GM19395 (cell line): ENCODE results near the gene ATP1A1.

ENCODE experiments used
- ATAC-seq: cut with Tn5 transposase; IDR thresholded peaks from one replicate; pipeline ENCODE4 v1.9.1; 2021; ENCODE audit warnings: mild to moderate bottlenecking, moderate library complexity; ENCODE audit not compliant: unreplicated experiment

Gene ATP1A1

DNA sequence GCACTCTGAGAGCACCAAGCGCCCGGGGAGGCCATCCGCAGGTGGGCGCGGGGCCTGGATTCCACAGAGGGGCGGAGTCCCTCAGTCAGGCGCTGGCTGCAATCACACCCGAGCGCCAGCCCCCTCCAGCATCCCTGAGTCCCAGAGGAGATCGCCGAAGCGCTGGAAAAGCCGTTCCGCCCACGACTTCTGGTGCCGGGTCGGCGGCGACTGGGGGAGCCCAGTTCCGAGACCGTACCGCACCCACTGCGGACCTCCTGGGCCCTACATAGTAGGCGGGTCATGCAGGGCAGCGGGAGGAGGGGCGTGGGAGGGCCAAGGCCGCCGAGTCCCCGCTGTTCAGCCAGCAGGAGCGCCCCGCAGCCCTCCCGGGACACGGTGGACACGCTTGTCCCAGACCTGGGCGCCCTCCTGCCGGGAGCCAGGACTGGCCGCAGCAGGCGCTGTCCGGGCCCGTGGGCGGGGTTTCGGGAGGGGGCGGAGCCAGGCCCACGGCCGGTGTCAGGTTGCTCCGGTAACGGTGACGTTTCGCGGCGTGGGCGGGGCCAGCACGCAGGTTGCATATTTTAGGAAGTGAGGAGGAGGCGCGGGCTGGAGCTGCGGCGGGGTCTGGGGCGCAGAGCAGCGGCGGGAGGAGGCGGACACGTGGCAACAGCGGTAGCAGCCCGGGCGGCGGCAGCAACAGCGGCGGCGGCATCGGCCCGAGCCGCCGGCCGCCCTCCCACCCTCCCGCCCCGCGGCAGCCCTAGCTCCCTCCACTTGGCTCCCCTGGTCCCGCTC is at the start of gene ATP1A1:
TSS of gene ATP1A1 (plus strand) at position 594 of the 780 bp plus-strand sequence. CDS start 268 bp downstream, outside the sequence.
- peak; percentile 64 for ATAC-seq

DNA sequence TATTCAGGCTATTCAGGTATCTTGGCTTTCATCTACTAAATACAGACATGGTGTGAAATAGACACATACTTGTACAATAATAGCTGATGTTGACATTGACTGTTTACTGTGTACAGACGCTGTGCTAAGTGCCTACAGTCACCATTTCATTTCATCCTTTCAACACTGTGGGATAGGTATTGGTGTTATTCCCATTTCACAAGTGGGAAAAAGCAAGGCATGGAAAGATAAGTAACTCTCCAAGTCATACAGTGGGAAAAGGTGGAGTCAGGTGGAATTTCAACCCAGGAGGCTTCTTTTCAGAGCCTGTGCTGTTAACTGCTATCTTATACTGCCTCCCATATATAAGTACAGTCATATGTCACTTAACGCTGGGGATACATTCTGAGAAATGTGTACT is 49.6 kb upstream of the ATP1A1 start:
- ATAC-seq, result no peak

DNA sequence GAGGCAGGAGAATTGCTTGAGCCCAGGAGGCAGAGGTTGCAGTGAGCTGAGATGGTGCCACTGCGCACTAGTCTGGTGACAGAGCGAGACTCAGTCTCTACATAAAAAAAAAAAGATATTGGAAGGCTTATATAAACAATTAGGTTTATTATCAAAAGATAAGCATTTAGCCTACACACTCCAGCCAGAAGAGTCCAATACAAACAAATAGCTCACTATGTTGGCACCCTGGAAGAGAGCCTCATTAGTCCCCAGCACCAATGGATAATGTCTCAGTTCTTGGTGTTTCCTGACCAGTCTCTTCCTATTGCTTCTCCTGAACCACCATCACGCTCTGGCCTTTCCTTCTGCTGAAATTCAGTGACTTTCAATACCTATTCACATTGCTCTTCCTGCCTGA is 48.6 kb upstream of the ATP1A1 start:
- ATAC-seq, result no peak

DNA sequence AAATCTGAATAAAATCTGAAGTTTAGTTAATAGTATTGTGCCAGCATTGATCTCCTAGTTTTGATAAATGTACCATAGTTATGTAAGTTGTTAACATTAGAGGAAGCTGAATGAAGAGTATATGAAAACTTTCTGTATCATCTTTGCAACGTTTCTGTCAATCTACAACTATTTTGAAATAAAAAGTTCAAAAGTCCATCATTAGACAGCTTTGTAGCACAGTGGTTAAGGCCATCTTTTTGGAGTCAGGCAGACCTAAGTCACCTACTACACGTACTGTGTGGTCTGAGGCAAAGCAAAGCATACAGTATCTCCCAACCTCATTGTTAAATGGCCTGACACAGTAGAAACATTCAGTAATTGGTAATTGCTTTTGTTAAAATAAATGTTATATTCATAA is 47.9 kb upstream of the ATP1A1 start:
- no peak for ATAC-seq

DNA sequence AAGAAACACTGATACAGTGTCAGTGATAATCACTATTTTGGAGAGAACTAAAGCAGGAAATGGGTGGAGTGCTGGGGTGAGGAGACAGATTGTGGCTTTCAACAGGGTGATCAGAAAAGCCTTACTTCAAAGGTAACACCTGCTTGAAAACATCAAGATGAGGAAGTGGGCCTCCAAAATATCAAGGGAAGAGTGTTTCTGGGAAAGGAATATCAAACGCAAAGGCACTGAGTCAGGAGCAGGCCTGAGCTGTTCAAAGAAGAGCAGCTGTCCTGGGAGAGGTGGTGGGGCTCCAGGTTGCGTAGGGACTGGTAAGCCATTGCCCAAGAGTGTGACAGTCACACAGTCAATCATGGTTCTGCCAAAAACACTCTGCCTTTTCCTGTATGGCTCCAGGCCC is 47.1 kb upstream of the ATP1A1 start:
- ATAC-seq, result no peak

DNA sequence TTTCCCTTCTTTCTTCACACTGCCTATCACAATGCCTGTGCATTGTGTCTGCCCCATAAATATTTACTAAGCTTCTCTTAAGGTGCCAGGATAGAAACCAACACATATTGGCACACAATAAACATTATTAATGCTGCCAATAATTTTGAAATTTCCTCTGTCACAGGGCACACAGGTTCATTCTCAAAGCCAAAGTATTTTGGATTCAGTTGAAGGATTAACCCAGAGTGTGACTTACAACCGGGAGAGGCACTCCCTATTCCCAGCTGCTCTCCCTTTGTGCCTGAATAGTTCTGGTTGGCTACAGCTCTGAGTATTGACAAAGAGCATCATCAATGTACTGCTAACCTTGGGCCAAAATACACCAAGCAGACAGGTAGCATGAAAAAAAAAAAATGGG is 46.6 kb upstream of the ATP1A1 start:
- no peak for ATAC-seq

DNA sequence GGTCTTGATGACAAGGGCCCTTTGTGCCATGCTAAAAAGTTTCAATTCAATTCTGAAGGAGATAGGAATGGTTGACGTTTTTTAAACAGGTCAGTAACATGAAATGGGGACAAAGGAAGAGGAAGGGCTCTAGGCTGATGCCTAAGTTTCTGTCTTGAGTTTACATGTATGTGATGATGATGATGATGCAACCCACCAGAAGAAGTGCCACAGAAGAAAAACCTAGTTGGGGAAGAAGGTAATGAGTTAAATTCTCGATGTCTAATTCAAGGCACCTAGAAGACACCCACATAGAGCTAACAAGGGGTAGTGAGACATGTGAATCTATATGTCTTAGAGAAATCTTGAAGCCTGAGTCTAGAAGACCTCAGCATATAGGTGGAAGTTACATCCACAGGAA is 44.4 kb upstream of the ATP1A1 start:
- no peak for ATAC-seq

DNA sequence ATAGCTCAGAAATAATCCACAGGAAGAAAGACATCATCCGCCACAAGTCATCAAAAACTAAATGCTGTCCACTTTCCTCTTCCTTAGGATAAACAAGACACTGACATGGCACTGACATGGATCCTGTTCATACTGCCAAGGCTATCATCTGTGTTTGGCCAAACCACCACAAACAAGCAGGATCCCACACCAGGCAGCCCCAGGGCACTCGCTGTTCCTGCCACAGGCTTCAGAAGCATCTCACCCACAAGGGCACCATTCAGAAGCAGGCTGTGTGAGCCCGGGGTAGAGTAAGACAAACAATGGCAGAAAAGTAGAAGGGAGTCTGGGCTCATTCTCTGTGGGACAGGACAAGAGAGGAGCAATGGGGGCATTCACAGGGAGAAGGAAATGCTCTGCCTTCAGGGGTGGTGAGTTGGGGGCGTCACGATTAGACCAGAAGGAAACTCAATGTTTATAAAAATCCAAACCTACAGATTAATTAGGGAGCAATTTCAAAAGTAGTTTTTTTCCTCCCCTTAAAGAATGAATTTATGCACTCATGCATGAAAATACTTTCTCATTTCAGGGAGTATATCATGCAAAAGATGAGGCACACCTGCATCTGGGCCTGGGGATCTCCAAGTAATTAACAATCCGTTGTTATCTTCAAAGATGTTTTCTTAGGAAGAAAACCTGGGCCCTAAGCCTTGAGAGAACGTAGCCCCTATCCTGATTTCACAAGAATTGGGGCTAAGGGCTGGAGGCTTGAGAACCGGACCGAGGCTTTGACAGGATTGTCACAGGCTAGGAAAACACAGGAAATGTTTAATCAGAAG is 43.3 kb upstream of the ATP1A1 start:
- ATAC-seq, result no peak

DNA sequence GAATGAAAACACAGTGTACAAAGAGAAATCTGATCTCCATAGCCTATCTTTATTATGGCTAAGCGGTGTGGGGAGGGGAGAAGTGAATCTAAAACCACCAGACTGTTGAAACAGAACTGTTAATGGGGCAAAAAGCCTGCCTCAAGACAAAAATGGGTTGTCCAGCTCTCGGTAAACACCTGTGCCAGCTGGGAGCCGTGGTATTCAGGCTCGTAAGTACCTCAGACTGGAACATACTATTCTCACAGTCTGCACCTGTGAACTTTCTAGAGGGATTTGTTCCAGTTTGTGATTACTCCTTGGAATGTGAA is 42.7 kb upstream of the ATP1A1 start:
- ATAC-seq, result no peak

DNA sequence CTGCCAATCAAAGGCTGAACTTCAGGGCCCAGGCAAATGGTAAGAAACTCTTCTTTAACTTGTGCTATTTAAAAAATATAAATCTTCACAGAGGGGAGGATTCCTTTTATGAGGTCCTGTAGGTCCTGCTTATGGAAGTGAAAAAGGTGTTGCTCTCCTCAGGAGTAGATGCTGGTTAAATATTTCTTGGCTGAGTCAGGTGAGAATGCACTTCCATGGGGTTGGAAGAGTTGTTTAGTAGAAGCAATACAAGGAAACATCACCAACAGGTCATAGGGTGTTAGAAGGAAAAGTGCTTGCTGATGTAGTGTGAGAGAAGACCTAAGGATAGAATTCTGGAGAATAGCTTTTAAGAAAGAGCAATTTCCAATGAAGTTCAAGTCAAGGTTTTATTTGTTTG is 42.2 kb upstream of the ATP1A1 start:
- ATAC-seq, result no peak

DNA sequence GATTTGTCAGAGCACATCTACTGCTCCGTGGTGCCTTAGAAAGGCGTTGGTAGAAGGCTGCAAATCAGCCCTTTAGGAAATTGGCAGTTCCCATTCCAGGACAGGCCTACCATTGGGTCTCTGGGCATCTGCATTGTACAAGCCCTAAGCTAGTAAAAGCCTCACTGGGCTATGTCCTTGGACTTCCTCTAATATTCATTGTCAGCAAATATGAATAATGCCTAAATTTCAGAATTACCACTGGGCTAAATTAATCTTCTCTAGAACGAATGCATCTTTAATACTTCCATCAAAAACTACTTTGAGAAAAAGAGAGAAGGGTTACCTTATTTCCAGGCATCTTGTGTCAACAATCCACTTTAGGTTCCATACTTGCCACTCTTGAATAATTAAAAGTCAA is 41.5 kb upstream of the ATP1A1 start:
- ATAC-seq, result no peak

DNA sequence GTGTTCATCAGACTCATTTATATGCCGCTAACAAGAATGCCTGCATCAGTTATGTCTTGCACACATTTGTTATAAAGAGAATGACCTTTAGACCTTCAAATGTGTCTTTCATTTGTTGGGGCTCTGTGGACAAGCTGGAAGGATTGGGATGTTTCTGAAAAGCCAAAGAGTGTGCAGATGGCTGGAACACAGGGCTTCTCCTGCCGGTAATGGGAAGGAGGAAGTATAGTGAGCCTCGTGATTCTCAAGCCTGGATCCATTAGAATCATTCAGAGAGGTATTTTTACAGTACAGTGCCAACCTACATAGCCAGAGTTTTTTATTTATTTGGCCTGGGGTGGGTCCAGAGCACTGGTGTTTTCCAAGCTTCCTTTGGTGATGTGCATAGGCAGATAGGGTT is 40.6 kb upstream of the ATP1A1 start:
- ATAC-seq, result no peak

DNA sequence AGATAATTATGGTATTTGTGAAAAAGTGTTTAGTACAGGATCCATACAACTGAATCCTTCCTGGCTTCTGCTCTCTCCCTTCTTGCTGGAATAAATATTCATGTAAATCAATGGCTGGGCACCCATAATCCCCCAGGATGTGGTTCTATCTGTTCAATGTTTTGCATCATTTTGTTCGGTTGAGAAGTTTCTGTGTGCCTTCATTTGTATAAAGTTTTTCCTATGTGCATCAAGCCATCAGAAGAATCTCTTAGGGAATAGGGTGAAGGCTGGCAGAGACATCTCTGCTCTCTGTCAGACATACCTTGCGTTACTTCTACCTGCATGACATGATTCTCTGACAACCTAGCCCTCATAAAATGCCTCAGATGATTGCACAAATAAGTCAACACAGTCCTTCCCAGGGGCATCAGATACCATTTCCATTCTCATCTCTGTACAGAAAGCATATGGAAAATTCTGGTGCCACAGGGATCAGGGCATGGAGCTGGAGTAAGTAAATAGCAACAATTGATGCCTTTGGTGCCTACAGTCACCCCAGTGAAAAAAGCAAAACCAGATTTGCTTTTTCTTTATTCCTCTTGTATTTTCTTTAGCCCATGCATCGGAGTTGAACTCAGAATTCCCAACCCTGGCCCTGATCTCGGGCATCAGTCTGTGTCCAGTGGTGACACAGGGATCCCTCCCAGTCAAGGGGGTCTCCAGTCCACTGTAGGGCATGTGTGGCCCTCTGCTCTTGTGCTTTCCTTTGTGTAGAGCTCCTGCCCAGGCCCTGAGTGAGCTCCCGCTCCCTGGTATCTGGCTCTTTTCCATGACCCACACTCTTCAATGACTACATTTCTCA is 39.7 kb upstream of the ATP1A1 start:
- no peak for ATAC-seq

DNA sequence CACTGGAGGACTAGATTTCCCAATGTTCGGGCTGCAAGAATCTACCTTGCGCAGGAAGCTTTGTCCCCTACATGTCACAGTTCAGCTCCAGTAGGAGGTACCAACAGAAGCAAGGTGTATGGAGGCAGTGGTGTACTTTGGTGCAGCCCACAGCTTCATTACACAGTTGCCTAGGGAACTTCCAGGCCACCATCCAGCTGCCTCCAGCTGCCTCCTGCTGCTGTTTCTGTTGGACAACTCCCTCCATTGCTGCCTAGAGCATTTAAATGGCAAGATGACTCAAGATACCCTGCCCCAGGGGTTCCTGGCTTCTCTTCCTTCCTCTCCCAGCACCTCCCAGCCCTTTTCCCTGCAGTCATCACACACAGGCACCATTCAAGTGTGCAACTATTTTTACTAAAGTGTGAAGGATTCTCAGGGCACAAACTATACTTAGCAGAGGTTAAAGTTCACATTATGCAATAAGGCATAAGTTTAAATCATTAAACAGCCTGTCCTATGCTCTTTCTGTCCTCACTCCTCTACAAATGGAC is 39.0 kb upstream of the ATP1A1 start:
- no peak for ATAC-seq

DNA sequence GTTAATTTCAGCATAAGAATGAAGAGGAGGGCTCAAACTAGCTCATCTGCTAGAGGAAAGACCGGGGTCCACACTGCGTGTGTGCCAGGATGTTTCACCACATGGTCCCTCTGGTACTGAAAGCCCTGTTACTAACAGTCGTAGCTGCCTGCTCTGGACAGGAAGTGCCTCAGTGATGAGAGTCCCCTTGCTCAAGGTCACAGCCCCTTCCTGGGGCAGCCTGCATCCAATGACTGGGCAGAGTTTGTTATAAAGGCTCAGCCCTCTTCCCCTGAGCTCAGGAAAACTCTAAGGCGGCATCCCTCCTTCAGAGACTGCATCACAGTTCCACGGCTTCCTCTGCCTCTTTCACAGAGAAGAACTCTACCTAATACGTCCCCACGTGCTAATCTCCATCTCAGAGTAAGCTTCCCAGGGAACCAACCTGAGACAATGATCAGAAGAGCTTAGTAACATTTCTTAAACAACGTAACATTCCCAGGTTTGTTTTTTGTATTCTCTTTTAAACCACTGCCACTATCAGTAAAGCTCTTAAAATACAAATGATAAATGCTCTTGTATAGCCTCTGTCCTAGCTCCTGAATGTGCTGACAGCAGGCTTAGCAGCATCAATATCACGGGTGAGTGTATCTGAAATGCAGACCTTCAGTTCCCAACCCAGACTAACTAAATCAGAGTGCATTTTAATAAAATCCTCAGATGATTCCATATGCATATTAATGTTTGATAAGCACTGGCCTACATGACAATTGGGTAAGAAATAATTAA is 38.0 kb upstream of the ATP1A1 start:
- ATAC-seq, result no peak

DNA sequence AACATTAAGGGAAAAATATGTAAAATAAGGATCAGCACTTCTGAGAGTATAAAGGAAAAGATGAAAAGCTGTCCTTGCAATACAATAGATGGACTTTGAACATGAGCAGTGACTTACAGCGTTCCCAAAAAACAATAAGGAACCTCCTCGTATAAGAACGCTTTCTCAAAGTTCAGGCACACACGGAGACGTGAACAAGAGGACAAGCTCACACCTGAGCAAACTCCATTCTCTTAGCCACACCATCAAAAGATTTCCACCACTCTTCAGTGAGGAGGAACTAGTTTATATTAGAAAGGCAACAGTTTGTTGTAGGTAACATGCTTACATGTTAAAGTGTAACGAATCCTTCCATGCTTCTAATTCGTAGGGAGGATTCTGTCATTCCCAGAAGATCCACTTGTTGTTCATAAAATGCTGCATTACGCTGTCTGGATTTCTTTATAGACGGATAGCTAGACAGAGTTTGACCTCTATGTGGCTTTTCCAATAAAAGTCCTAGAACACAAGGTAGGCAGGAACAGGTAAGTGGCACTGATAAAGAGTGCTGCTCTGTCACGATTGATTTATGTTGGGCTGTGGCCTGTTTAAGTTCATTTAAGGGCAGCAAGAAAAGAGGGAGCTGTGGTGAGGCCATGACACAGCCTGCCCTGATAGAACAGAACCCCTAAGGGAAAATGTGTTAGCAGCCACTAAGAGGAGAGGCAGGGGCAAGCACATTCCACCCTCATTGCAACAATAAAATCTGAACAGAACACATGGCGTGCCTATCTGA is 37.0 kb upstream of the ATP1A1 start:
- ATAC-seq, result no peak

DNA sequence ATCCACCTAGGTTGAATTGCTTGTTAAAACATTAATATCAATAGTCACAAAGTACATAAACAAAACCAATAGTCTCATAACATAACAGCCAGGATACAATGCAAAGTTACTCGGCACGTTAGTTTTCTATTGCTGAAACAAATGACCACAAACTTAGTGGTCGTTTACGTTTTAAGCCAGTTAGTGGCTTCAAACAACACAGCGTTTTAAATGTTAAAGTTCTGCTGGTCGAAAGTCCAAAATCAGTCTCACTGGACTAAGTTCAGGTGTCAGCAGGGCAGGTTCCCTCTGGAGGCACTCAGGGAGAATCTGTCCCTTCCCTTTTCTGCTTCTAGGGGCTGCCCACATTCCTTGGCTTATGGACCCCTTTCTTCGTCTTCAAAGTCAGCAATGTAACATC is 35.6 kb upstream of the ATP1A1 start:
- ATAC-seq, result no peak

DNA sequence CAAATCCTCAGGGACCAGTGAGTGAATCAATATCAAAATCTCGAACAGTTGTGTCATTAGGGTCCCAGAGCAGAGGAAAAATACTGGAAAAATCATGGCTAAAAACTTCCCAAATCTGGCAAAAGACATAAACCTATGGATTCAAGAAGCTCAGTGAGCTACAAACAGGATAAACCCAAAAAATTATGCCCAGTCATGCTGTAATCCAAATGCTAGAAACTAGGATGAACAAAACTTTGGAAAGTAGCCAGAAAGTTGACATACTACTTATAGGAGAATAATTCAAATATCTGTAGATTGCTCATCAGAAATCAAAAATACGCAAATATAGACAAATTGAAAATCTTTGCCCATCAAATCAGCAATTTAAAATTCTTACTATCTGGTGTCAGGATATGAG is 34.6 kb upstream of the ATP1A1 start:
- ATAC-seq, result no peak

DNA sequence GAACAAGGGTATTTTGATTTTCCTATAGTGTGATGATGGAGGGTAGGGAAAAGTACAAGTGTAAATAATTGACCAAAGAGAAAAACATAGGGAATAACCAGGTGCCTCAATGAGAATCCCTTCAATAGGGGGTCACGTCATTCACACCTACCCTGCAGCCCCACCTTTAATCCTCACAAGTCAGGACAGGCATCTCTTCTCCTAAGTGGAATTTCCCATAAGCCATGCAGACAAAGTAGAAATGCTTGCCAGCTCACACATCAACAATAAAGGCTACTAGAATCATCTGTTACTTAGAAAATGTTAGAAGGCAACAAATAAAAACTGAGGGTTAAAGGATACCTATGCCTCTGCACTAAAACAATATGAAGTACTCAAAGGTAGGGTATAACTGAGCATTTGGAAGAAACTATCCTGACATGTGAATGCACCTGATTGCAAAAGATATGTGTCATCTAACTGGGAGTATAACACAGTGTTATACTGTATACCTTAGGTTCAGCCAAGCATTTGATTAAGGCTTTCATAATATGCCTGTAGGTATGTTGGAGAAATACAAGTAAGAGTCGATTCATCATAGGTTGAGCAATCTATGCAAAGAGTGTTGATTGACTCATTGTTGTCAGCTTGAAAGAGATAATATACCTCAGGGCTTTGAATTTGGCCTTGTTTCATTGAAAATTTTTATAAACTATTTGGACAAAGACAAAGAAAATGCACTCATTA is 32.4 kb upstream of the ATP1A1 start:
- ATAC-seq, result no peak
